Measurements from ENCODE around the gene KY.

The KY gene, protein sequence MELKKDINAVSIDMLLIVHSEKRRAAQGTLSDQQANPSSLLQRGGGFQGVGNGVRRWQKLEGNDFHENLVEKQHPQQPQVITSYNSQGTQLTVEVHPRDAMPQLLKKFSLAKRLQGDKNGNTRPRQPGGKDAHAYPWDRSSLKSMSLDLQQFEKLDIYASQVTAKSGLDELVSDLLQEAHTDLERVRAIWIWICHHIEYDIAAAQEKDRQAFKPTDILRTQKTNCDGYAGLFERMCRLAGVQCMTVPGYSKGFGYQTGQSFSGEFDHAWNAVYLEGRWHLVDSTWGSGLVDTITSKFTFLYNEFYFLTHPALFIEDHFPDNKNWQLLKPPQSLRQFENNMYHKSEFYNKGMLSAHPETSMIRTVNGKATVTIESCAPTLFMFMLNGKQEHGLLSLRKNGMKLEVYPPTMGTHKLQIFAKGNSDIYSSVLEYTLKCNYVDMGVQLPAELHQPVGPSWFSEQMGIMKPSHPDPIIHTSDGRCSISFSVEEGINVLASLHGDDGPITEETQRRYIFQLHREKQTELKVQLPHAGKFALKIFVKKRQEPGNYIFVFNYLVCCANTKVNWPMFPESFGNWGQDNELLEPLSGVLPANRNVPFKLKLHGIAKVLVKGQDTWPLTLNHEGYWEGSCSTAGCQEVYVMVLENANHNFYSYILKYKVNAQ

GRCh38 chr3:134650431-134651346 is at the start of gene KY:
TSS of gene KY (minus strand) at chr3:134651022. CDS start at chr3:134650960, 62 bp downstream.
- peak; percentile 33 for DNase-seq

GRCh38 chr3:134699721-134700120 is 48.9 kb upstream of the KY start:
- no peak for DNase-seq

DNA sequence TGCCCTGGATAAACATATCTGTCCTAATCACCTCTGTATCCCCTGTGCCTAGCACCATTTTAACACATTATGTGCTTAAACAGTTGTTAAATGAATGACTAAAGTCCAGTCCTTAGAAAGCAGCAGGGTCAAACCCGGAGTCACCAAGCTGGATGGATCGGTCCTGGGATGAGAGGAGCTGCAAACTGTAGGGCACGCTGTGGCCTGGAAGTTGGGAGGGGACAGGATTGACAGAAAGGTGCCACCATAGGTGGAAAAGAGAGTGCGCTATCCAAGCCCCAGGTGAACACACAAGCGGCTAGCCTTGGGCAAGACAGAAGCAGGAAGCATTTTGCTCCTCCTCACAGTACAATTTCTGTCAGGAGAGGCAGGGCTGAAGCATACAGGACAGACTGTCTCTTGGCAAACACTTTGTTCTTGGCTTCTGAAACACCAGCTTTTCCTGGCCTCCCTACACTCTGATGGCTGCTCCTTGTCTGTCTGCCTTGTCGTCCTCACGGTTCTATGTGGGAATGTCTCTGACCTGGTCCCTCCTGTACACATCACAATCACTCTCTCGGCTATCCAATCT is 48.4 kb upstream of the KY start:
- DNase-seq, result no peak

DNA sequence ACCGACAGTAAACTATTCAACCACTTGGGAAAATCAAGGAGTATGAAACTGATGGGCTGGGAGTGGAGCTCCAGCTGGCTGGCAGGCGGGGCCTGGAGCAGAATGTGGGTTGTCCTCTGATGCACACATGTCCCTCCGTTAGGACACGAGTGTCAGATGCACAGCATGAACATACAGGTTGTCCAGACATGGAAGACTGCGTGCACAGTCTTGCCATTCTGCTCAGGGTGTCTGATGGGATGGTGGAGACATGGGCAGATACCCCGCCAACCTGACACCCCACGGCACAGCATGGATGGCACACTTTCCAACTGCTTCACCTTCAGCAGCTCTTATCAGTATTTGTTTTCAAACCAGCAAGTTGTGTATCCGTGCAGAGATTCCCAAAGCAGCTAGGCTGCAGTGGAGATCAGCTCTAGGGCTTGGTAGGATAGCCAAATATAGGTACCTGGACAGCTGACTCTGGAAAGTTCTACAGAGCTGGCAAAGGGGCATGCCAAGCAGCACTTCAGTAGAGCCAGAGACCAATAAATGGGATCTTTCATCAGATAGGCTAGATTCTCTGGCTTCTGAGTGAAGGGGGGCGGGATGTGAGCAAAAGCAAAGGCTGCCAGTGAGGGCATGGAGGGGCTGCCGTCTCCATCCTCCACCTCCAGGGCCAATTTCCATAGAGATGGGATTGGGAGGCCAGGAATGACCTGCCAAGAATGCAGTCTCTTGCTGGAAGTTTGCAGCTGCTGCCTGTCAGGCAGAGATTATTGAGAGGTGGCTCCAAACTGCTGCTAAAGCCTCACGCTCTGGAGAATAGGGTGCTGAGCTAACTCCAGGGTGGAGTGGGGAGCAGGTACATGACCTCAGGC is 47.2 kb upstream of the KY start:
- no peak for DNase-seq

DNA sequence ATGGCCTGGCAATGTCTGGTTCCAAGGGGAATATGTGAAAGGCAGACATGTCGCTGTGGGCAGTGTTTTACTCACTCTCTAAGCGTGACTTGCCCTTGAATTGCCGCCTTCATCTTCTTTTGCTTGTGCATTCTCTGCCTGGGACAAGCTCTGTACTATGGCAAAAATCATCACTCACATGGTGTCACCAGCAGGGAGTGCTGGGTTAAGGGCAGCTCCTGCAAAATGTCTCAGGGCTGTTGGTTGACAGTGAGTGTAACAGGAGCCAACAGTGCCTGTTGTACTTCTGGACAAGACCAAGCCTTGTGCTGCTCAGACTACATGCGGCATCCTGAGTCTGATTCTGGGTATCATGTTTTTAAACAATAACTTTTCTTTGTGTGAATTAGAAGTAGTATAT is 45.3 kb upstream of the KY start:
- DNase-seq, result no peak

GRCh38 chr3:134694946-134695543 is 44.2 kb upstream of the KY start:
- DNase-seq, result no peak

GRCh38 chr3:134694466-134694865 is 43.6 kb upstream of the KY start:
- DNase-seq, result no peak

DNA sequence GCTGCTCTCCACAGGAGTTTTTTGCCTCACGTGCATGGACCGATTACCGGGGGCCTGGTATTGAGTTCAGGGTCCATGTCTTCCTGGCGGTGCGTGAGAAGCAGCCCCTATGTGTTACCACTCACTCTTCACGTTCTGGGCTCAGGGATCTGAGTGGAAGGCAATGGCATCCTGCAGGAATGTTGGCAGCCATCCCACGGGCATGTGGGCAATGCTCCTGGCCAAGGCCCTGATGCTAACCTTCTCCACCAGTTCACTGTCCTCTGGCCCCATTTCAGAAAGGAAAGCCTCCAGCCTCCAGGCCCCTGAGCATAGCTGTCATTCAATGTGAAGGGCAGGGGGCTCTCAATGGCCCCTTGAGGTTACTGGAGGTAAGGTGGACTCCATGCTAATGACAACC is 43.0 kb upstream of the KY start:
- DNase-seq, result no peak

DNA sequence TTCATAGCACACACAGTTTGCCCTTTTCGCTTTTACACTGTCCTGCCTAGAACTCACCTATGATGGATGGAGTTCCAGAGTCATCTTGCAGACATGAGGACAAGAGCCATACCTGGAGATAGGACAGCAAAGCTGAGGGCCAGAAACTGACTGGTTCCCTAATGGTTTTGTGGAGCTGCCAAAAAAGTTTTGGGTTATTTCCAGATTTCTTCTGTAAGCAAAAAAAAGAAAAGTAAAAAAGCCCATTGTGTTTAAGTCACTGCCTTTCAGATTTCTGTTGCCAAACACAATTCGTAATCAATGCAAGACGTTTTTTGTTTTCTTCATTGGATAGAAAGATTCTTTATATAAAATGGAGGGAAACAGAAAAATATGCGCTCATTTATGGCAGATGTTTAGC is 42.4 kb upstream of the KY start:
- DNase-seq, result no peak

GRCh38 chr3:134690226-134690625 is 39.4 kb upstream of the KY start:
- DNase-seq, result no peak

- no peak for DNase-seq
Measured at GRCh38 chr3:134687642-134688041, 36.8 kb upstream of the KY start.

DNA sequence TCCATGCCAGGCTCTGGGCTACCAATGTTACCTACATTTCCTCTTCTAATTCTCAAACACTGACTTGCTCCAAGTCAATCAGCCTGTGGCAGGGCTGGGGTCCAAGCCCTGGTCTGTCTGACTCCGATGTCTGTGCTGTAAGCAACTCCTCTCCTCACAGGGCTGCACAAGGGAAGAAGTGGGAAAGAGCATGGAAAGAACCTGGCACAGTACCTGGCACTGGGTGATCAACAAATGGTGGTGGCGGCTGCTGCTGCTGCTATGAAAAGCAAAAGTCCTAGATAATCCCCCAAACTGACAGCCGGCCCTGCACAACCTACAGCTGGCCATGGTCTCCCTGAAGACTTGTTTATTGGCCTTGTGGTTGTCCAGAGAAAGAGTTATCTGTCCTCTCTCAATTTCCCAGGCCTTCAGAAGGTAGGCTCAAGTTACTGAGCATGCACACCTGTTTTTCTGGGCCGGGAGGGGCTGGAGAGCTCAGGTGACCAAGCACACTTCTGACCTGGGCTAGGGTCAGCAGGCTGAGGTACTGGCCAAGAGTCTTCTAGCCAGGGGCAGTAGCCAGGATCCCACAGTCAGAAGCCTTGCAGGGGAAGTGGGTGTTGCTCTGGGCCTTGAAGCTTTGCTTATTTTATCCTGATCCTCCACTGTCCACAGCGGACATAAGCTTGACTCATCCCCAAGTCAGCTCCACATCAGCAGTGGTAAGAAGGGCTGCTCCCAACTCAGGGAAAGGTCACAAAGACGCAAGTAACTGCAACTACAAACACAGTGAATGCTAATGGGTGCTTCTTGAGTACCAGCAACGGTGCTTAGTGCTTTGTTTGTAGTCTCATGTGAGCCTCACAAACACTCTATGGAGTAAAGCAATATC is 35.3 kb upstream of the KY start:
- peak; percentile 47 for DNase-seq

- DNase-seq, result peak; percentile 15
Measured at GRCh38 chr3:134682196-134682880, 31.5 kb upstream of the KY start.

GRCh38 chr3:134681522-134681900 is 30.7 kb upstream of the KY start:
- no peak for DNase-seq

DNA sequence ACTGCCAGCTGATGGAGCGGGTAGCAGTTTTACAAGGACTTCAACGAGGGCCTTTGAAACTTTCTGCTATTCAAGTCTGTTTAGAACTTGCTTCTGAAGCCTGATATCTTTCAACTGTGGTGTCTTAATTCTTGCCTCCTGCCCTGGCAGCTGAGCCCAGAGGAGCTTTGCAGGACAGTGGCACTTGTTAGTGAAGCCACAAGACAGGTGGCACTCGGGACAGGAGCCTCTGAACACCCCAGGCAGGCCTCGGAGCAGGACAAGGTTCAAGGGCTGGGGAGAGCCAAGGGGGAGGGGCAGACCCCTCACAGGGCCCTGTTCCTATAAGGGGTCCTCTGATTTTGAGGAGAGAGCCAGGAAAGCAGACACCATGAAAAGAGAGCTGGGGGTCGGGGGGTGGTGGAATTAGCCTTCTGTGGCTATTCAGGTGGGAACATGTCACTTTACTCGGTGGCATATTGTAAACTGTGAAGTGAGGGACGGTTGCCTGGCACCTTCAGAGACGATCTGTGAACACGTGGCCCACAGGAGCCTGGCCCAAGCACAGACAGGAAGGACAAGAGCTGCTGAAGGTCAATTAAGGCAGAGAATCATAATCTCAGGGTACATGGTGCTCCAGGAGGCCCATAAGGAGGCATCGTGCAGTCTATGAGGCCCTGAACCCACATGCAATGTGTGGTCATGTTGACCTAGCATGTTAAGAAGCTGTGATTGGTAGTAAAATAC is 30.1 kb upstream of the KY start:
- no peak for DNase-seq

GRCh38 chr3:134677987-134678308 is 27.1 kb upstream of the KY start:
- no peak for DNase-seq

- no peak for DNase-seq
Measured at GRCh38 chr3:134677196-134677986, 26.6 kb upstream of the KY start.

DNA sequence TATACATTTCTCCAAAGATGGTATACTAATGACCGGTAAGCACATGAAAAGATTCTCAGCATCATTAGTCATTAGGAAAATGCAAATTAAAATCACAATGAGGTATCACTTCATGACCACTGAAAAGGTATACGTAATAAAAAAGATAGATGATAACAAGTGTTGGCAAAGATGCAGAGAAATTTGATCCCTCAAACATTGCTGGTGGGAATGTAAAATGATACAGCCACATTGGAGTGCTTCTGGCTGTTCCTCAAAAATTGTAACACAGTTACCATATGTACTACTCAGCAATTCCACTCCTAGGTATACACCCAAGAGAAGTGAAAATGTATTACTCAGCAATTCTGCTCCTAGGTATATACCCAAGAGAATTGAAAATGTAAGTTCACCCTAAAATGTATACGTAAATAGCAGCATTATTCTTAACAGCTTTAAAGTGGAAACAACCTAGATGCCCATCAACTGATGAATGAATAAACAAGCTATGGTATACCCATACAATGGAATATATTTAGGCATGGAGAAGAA is 25.0 kb upstream of the KY start:
- no peak for DNase-seq
